Mesenchymal stem cell (in vitro differentiated cells and primary cell): Measurements from ENCODE around the gene CENPX.
A peak's percentile ranks its signal among the peaks of the same experiment; 100 is the strongest.

Experiments
- DNase-seq: peaks from one replicate; pipeline ENCODE4 v3.0.0-alpha.2; 2013
- H2AFZ ChIP-seq: one replicate; pipeline ENCODE4 v1.6.1; 2013; ENCODE audit warnings: low read depth, mild to moderate bottlenecking, control low read depth, inconsistent platforms, low read length, moderate library complexity
- H2AK5ac ChIP-seq: 2 replicates; pipeline ENCODE4 v1.6.1; 2013; ENCODE audit warnings: low read length, moderate library complexity, mild to moderate bottlenecking, inconsistent platforms; ENCODE audit not compliant: severe bottlenecking
- H2BK120ac ChIP-seq: one replicate; pipeline ENCODE4 v1.6.1; 2013; ENCODE audit warnings: low read depth, mild to moderate bottlenecking, inconsistent platforms, low read length, moderate library complexity
- H2BK12ac ChIP-seq, 2 experiments: one replicate each; pipeline ENCODE4 v1.6.1; 2013; ENCODE audit warnings: inconsistent platforms in 2 of 2, low read length in 2 of 2, mild to moderate bottlenecking in 2 of 2, moderate library complexity in 2 of 2, control low read depth in 1 of 2
- H2BK15ac ChIP-seq: one replicate; pipeline ENCODE4 v1.6.1; 2013; ENCODE audit warnings: mild to moderate bottlenecking, low read depth, inconsistent platforms; ENCODE audit not compliant: poor library complexity, severe bottlenecking
- H2BK5ac ChIP-seq: 2 replicates; pipeline ENCODE4 v1.6.1; 2013; ENCODE audit warnings: low read depth, mild to moderate bottlenecking, low read length, control low read depth, inconsistent platforms; ENCODE audit not compliant: poor library complexity, severe bottlenecking
- H3K14ac ChIP-seq, 2 experiments: one replicate each; pipeline ENCODE4 v1.6.1; 2013; ENCODE audit warnings: inconsistent platforms in 2 of 2, low read length in 2 of 2, control low read depth in 1 of 2, mild to moderate bottlenecking in 1 of 2, moderate library complexity in 1 of 2
- H3K18ac ChIP-seq, 2 experiments: one replicate each; pipeline ENCODE4 v1.6.1; 2013; ENCODE audit warnings: inconsistent platforms in 2 of 2, low read length in 2 of 2, control low read depth in 1 of 2, low read depth in 1 of 2, mild to moderate bottlenecking in 1 of 2
- H3K23ac ChIP-seq, 2 experiments: one replicate each; pipeline ENCODE4 v1.6.1; 2013; ENCODE audit warnings: inconsistent platforms in 2 of 2, low read length in 2 of 2, mild to moderate bottlenecking in 2 of 2, moderate library complexity in 2 of 2, control low read depth in 1 of 2
- H3K27ac ChIP-seq: 2 replicates; pipeline ENCODE4 v1.5.1; 2013; ENCODE audit warnings: mild to moderate bottlenecking, moderate library complexity, low read length, control low read depth, inconsistent platforms; ENCODE audit not compliant: poor library complexity, severe bottlenecking
- H3K27me3 ChIP-seq, 2 experiments: 2 replicates each; pipeline versions ENCODE4 v1.6.1 to v1.7.0; 2013; ENCODE audit warnings: low read length in 2 of 2, mild to moderate bottlenecking in 2 of 2, moderate library complexity in 2 of 2, control low read depth in 1 of 2, inconsistent platforms in 1 of 2; ENCODE audit not compliant: control insufficient read depth in 1 of 2, insufficient read depth in 1 of 2
- H3K36me3 ChIP-seq, 2 experiments: 2 replicates each; pipeline versions ENCODE4 v1.6.1 to v1.7.0; 2013; ENCODE audit warnings: low read length in 2 of 2, control low read depth in 1 of 2, inconsistent platforms in 1 of 2, low read depth in 1 of 2, mild to moderate bottlenecking in 1 of 2; ENCODE audit not compliant: insufficient read depth in 2 of 2, control insufficient read depth in 1 of 2
- H3K4ac ChIP-seq, 2 experiments: one replicate each; pipeline ENCODE4 v1.6.1; 2013; ENCODE audit warnings: inconsistent platforms in 2 of 2, low read length in 2 of 2, mild to moderate bottlenecking in 2 of 2, moderate library complexity in 2 of 2, control low read depth in 1 of 2, low read depth in 1 of 2
- H3K4me1 ChIP-seq: 2 replicates; pipeline ENCODE4 v1.6.1; 2013; ENCODE audit warnings: low read depth, low read length, control low read depth; ENCODE audit not compliant: control insufficient read depth, insufficient read depth
- H3K4me2 ChIP-seq: 2 replicates; pipeline ENCODE4 v1.6.1; 2013; ENCODE audit warnings: low read length, mild to moderate bottlenecking, inconsistent platforms; ENCODE audit not compliant: poor library complexity, severe bottlenecking
- H3K4me3 ChIP-seq, 2 experiments: 2 replicates each; pipeline versions ENCODE4 v1.5.1 to v1.7.0; 2013; ENCODE audit warnings: low read length in 2 of 2, mild to moderate bottlenecking in 2 of 2, control low read depth in 1 of 2, low read depth in 1 of 2; ENCODE audit not compliant: insufficient read depth in 1 of 2
- H3K79me1 ChIP-seq: replicated peaks from 2 replicates; pipeline ENCODE4 v1.6.1; 2013; ENCODE audit warnings: mild to moderate bottlenecking, control low read depth, low read length, inconsistent platforms; ENCODE audit not compliant: poor library complexity, severe bottlenecking
- H3K9ac ChIP-seq: 2 replicates; pipeline ENCODE4 v1.7.0; 2013; ENCODE audit warnings: mild to moderate bottlenecking, low read length, moderate library complexity
- H3K9me3 ChIP-seq: 2 replicates; pipeline ENCODE4 v1.7.0; 2013; ENCODE audit warnings: mild to moderate bottlenecking, low read length; ENCODE audit not compliant: control insufficient read depth
- H4K8ac ChIP-seq: one replicate; pipeline ENCODE4 v1.6.1; 2013; ENCODE audit warnings: inconsistent platforms, mild to moderate bottlenecking, low read length, moderate library complexity
- H4K91ac ChIP-seq: one replicate; pipeline ENCODE4 v1.6.1; 2013; ENCODE audit warnings: mild to moderate bottlenecking, low read length, inconsistent platforms
- WGBS: methylation state at CpG from one replicate; pipeline ENCODE4 v1.1.7; 2013; ENCODE audit warnings: mixed read lengths; 5-methylcytosine and 5-hydroxymethylcytosine counted together

Gene CENPX

DNA sequence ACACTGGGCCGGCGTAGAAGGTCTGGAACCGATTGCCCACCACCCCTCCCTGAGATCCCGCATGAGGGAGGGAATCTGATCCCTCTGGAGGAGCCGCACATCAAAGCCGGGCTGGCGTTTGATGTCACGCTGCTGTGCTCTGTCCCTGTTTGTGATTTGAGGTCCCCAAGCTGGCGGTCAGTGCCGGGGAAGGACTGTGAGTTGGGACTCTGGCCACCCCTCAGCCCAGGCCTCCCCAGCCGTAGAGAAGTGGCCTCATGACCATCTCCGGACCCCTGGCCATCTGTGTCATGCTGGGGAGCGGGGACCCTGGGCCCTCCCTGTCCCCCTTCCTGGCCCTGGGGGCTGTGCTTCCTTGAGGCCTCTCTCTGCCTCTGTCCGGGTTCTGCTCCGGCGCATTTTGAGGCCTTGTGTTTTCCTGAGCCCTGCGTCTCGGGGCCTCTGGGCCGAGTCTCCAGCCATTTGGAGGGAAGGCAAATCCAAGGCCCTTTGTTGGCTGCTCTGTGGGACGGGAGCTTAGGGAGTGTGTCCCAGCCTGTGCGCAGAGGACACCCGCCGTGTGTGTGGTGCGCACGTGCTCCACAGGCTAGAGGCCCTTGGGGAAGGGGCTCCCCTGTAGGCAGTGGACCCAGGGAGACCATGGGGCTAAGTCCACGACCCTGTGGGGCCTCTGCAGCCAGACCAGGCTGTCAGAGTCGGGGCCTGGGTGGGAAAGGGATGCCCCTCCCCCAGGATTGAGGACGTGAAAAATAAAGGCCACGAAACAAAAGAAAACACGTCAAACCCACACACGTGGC is 30.2 kb downstream of the CENPX start:
- Histone ChIP-seq H3K79me1 (peaks cover 47% of the 10 kb centered on the region), H2AFZ (no peak overlapping the region), H3K27ac (no peak overlapping the region), H4K91ac (peak overlapping the region; percentile 48), H2BK15ac (peak overlapping the region; percentile 26), H3K27me3 (no peaks in the 10 kb centered on the region), H3K23ac (no peak overlapping the region), H3K9ac (no peak overlapping the region), H3K4me1 (peaks cover 41% of the 10 kb centered on the region), H3K4me2 (peak overlapping the region; percentile 50), H3K14ac (peak overlapping the region in 1 of 2 experiments; percentile 59), H3K9me3 (no peaks in the 10 kb centered on the region), H2BK5ac (no peak overlapping the region), H3K18ac (peak overlapping the region; percentile 75 to 82), H4K8ac (peak overlapping the region; percentile 35), H2AK5ac (no peak overlapping the region), H3K4ac (peak overlapping the region; percentile 29 to 65), H2BK120ac (peak overlapping the region; percentile 61), H3K4me3 (no peak overlapping the region), H3K36me3 (peaks cover 19 to 78% of the 10 kb centered on the region in 2 experiments), H2BK12ac (peak overlapping the region; percentile 40 to 72)
- 77% methylated on average over 31 of the region's 31 CpGs for WGBS
- no peak for DNase-seq

DNA sequence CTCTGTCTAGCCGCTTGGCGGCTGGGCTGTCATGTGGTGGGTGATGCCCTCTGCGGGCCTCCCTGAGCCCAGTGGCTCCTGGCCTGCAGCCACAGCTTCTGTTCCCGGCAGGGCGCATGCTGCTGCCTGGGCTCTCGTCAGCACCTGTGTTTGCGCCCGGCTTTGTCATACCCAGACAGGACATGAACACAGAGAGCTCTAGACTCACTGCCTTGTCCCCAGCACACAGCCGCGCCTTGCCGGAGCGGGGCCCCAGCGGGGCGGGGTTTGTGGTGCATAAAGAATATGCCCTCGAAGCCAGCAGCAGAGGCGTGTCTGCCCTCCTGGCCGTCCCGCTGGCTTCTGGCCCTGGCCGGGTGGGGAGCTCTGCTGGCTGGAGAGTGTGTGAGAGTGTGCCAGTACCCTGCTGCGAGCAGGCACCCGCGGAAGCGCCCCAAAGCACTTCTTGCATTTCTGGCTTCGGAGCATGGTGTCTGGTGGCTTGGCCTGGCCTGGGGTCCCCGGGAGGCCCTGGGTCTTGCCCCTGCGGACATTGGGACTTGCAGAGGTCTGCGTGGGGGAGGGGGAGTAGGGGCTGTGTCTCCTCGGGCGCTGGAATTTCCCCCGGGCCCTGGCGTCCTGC is 30.9 kb downstream of the CENPX start:
- peaks cover 18 to 79% of the 10 kb centered on the region in 2 experiments for H3K36me3 ChIP-seq
- no peak overlapping the region for H2AFZ ChIP-seq
- H3K9me3 ChIP-seq, result no peaks in the 10 kb centered on the region
- H3K79me1 ChIP-seq, result peaks cover 50% of the 10 kb centered on the region
- peak overlapping the region; percentile 17 for H2BK15ac ChIP-seq
- H3K4me3 ChIP-seq, result no peak overlapping the region
- no peak overlapping the region for H3K23ac ChIP-seq
- peak overlapping the region; percentile 61 to 65 for H3K4ac ChIP-seq
- H3K14ac ChIP-seq, result peak overlapping the region in 1 of 2 experiments; percentile 53
- peak; percentile 59 for DNase-seq
- peaks cover 39% of the 10 kb centered on the region for H3K4me1 ChIP-seq
- H3K9ac ChIP-seq, result no peak overlapping the region
- no peak overlapping the region for H2BK120ac ChIP-seq
- H3K18ac ChIP-seq, result peak overlapping the region; percentile 78 to 82
- peak overlapping the region; percentile 50 for H3K4me2 ChIP-seq
- no peaks in the 10 kb centered on the region for H3K27me3 ChIP-seq
- peak overlapping the region in 1 of 2 experiments; percentile 72 for H2BK12ac ChIP-seq
- WGBS, result 40% methylated on average over 31 of the region's 31 CpGs
- H4K91ac ChIP-seq, result peak overlapping the region; percentile 48
- peak overlapping the region; percentile 40 for H3K27ac ChIP-seq
- peak overlapping the region; percentile 34 for H2BK5ac ChIP-seq
- no peak overlapping the region for H2AK5ac ChIP-seq
- peak overlapping the region; percentile 85 for H4K8ac ChIP-seq

GRCh38 chr17:81990836-81991683 is 31.6 kb downstream of the CENPX start:
- Histone ChIP-seq H4K91ac (peak overlapping the region; percentile 4), H3K79me1 (peaks cover 54% of the 10 kb centered on the region), H2BK5ac (no peak overlapping the region), H3K23ac (no peak overlapping the region), H2AK5ac (no peak overlapping the region), H2AFZ (no peak overlapping the region), H2BK12ac (peak overlapping the region in 1 of 2 experiments; percentile 66), H3K36me3 (peaks cover 21 to 78% of the 10 kb centered on the region in 2 experiments), H3K27ac (no peak overlapping the region), H3K9ac (no peak overlapping the region), H3K4ac (peak overlapping the region in 1 of 2 experiments; percentile 65), H4K8ac (peak overlapping the region; percentile 19), H3K27me3 (no peaks in the 10 kb centered on the region), H2BK15ac (no peak overlapping the region), H3K4me2 (no peak overlapping the region), H3K18ac (peak overlapping the region; percentile 55 to 82), H3K4me3 (no peak overlapping the region), H2BK120ac (no peak overlapping the region), H3K9me3 (no peaks in the 10 kb centered on the region), H3K14ac (peak overlapping the region in 1 of 2 experiments; percentile 53), H3K4me1 (peaks cover 39% of the 10 kb centered on the region)
- WGBS, result 94% methylated on average over 25 of the region's 25 CpGs
- DNase-seq, result no peak
